Right lung (tissue), 5 donors: ENCODE measurements around the gene USP31. TPM values are rescaled to one million over a fixed set of nuclear protein-coding genes. Genes with fewer than 3 reads are reported as not detected.
"Not testable (repeated sequence)": the region's sequence is repeated elsewhere in the genome, so short reads cannot be mapped to it uniquely, and the experiment has no call there.

ENCODE experiments used
- DNase-seq, 2 donors: peaks; one replicate each; pipeline ENCODE4 v3.0.0-alpha.2; 2013
- polyA plus RNA-seq, 5 donors: library from polyadenylated mRNA; unstranded; fragments of 120-200 nt; gene quantifications; one replicate each; pipeline versions ENCODE4 v1.2.1 to v1.2.3, GENCODE V29; 2013; ENCODE audit warnings: inconsistent platforms in 1 of 5, low replicate concordance in 1 of 5; ENCODE audit not compliant: insufficient read length in 5 of 5, insufficient read depth in 1 of 5

The USP31 gene
- polyA plus RNA-seq, 5 donors: 7.1 to 9.3 (median 9.2) TPM

- no peak for DNase-seq
Observed at GRCh38 chr16:23101012-23101550, 48.2 kb downstream of the USP31 start.

GRCh38 chr16:23096450-23096849, 52.8 kb downstream of the USP31 start:
- not testable (repeated sequence) for DNase-seq

GRCh38 chr16:23094136-23094535, 55.1 kb downstream of the USP31 start:
- DNase-seq: not testable (repeated sequence)

GRCh38 chr16:23092801-23093117, 56.5 kb downstream of the USP31 start:
- no peak for DNase-seq

- no peak for DNase-seq
Observed at GRCh38 chr16:23092072-23092800, 57.0 kb downstream of the USP31 start.

- DNase-seq: no peak
Observed at GRCh38 chr16:23089111-23089510, 60.1 kb downstream of the USP31 start.

GRCh38 chr16:23088018-23088417, 61.2 kb downstream of the USP31 start:
- no peak for DNase-seq

GRCh38 chr16:23085949-23086348, 63.3 kb downstream of the USP31 start:
- no peak for DNase-seq

- no peak for DNase-seq
Observed at GRCh38 chr16:23082161-23082788, 67.0 kb downstream of the USP31 start.

- DNase-seq: no peak
Observed at GRCh38 chr16:23081675-23082119, 67.6 kb downstream of the USP31 start.

GRCh38 chr16:23080747-23081146, 68.5 kb downstream of the USP31 start:
- DNase-seq: no peak

GRCh38 chr16:23080329-23080728, 68.9 kb downstream of the USP31 start:
- no peak for DNase-seq

GRCh38 chr16:23079675-23080301, 69.5 kb downstream of the USP31 start:
- DNase-seq: peak; percentile 12 to 18

- DNase-seq: no peak
Observed at GRCh38 chr16:23074423-23074822, 74.8 kb downstream of the USP31 start.

- no peak for DNase-seq
Observed at GRCh38 chr16:23072769-23073549, 76.3 kb downstream of the USP31 start.

- DNase-seq: no peak
Observed at GRCh38 chr16:23072084-23072599, 77.1 kb downstream of the USP31 start.

GRCh38 chr16:23071196-23072083, 77.8 kb downstream of the USP31 start:
- DNase-seq: no peak

GRCh38 chr16:23069844-23070243, 79.4 kb downstream of the USP31 start:
- no peak for DNase-seq

GRCh38 chr16:23068079-23068736, 81.0 kb downstream of the USP31 start:
- no peak for DNase-seq

GRCh38 chr16:23066676-23067075, 82.6 kb downstream of the USP31 start:
- DNase-seq: no peak
